Activated CD4-positive, alpha-beta memory T cell treated with anti-CD3 and anti-CD28 coated beads for 36 hours (primary cell): Measurements from ENCODE around the gene AK2. TPM values are rescaled to one million over a fixed set of nuclear protein-coding genes. Genes with fewer than 3 reads are reported as not detected.
A peak's percentile ranks its signal among the peaks of the same experiment; 100 is the strongest.

Source experiments
- CTCF ChIA-PET: fragments of 350-600 bp; sonication (Branson Sonifier 250); formaldehyde crosslinking; loops from one replicate; lab custom pipeline; 2021; ENCODE audit warnings: antibody characterized with exemption, inconsistent platforms; lab: Charles Lee
- POLR2A ChIA-PET: fragments of 350-600 bp; sonication (Branson Sonifier 250); formaldehyde crosslinking; loops from one replicate; lab custom pipeline; 2021; ENCODE audit warnings: antibody characterized with exemption; lab: Charles Lee
- DNase-seq: peaks from one replicate; pipeline ENCODE4 v3.0.0-alpha.2; 2020
- H3K27ac Mint-ChIP-seq: one replicate; pipeline ENCODE4 v1.8.0; 2021; ENCODE audit warnings: mixed read lengths
- H3K27me3 Mint-ChIP-seq: one replicate; pipeline ENCODE4 v1.8.0; 2021; ENCODE audit warnings: mixed read lengths
- H3K36me3 Mint-ChIP-seq: one replicate; pipeline ENCODE4 v1.8.0; 2021; ENCODE audit warnings: mixed read lengths
- H3K4me1 Mint-ChIP-seq: one replicate; pipeline ENCODE4 v1.8.0; 2021; ENCODE audit warnings: low read depth, mixed read lengths
- H3K4me3 Mint-ChIP-seq: one replicate; pipeline ENCODE4 v1.8.0; 2021; ENCODE audit warnings: mild to moderate bottlenecking, mixed read lengths
- H3K9me3 Mint-ChIP-seq: one replicate; pipeline ENCODE4 v1.8.0; 2021; ENCODE audit warnings: mixed read lengths
- intact Hi-C: fragments of 100-400 bp; cut with micrococcal nuclease; formaldehyde crosslinking; loops from one replicate; pipeline ENCODE4 v1.15.1; 2023
- total RNA-seq, 2 experiments: library from RNA; stranded (reverse); gene quantifications; one replicate each; pipeline ENCODE4 v1.2.3, GENCODE V29; 2021

AK2 gene
- total RNA-seq, 2 experiments from 2014 or later = 325 to 328 TPM

DNA sequence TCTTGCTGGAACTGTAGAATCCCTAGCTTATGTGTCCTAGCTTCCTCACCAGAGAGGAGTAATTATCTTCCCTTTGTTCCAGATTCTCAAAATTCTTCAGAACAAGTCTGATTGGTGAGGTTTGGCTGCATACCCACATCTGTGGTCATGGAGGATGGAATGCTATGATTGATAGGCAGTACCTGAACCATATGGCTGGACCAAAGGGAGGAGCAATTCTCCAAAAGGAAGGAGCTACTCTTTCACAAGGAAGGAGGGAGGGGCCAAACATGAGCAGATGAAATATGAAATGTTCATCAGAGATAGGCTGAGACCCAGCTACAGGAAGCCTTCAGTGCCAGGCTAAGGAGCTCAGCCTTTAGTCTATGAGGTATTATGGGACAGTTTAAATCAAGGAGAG is 67.1 kb downstream of the AK2 start:
- intact Hi-C loops = loop anchor here (2.0 kb wide), 1 partner anchor 55 kb away; no protein-coding TSS in a partner anchor
- CTCF ChIA-PET = interaction anchor here (1.7 kb wide), 1 partner anchor 15 kb away, joined by 3 read pairs; no protein-coding TSS in a partner anchor
- H3K4me3 Mint-ChIP-seq = no peak overlapping the region

DNA sequence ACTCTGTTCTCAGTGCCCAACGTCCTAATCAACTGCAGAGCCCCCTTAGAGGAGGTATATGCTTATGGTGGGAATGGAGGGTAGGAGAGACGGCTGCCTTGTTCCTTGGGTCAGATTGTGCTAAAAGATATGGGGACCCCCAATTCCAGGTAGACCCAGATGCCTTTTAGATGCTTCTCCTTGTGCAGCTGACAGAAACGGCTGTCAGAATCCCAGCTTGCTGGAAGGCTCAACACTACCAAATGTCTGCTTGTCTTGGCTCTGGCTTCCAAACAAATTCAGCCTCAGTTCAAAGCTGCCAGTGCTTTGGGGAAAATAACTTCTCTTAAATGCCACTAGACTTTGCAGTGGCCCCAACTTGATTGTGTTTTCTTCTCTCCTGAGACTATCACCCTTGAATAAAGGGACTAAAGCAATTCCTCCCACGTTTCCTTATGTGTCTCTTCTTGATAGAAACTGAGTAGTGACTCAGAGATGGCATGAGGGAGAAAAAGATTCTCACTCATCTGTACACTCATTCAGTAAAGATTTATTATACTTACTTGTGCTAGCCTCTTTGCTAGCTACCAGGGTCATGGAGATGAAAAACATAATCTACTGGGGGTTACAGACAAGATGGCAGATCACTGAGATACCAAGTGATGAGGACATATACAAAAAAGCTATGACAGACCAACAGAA is 68.7 kb downstream of the AK2 start:
- H3K27me3 Mint-ChIP-seq = peaks cover 22% of the 10 kb centered on the region
- no peak for DNase-seq
- H3K27ac Mint-ChIP-seq = peak overlapping the region; percentile 82
- H3K4me1 Mint-ChIP-seq = peaks cover 53% of the 10 kb centered on the region
- ChIA-PET CTCF (interaction anchor here (1.1 to 1.7 kb wide), 3 partner anchors 17 to 76 kb away, joined by 3 to 4 read pairs (median 3); no protein-coding TSS in a partner anchor), POLR2A (interaction anchor here (1.1 to 1.9 kb wide), 2 partner anchors 13 to 21 kb away, joined by 5 to 16 read pairs; no protein-coding TSS in a partner anchor)
- no peak overlapping the region for H3K4me3 Mint-ChIP-seq
- peaks cover 9% of the 10 kb centered on the region for H3K36me3 Mint-ChIP-seq
- H3K9me3 Mint-ChIP-seq = no peaks in the 10 kb centered on the region
- intact Hi-C loops = loop anchor here (1.0 to 2.0 kb wide), 2 partner anchors 13 to 57 kb away; no protein-coding TSS in a partner anchor

More for the DNA sequence above, 67.1 kb downstream of the AK2 start:
- H3K27ac Mint-ChIP-seq = no peak overlapping the region
- POLR2A ChIA-PET = interaction anchor here (0.6 to 2.9 kb wide), 3 partner anchors 11 to 55 kb away, joined by 3 to 14 read pairs (median 6); no protein-coding TSS in a partner anchor
- no peak for DNase-seq
- H3K9me3 Mint-ChIP-seq = no peaks in the 10 kb centered on the region
- peaks cover 50% of the 10 kb centered on the region for H3K4me1 Mint-ChIP-seq
- H3K36me3 Mint-ChIP-seq = peaks cover 5% of the 10 kb centered on the region
- peaks cover 22% of the 10 kb centered on the region for H3K27me3 Mint-ChIP-seq

DNA sequence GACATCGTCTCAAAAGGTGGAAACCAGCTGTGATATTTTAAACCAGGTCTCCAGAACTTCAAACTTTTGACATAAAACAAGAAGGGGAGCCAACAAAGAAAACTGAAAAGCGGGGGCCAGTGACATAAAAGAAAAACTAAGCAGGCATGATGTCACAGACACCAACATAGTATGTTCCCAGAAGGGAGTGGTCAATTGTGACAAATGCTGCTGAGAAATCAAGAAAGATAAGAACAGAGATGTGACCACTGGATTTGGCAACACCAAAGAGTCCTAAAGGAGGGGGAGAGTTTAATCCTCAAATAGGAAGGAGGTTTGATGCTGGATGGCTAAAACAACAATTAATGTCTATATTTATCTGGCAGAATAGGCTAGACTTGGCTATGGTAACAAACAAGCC is 69.8 kb downstream of the AK2 start:
- Mint-ChIP-seq H3K9me3 (no peaks in the 10 kb centered on the region), H3K4me3 (no peak overlapping the region), H3K27ac (peak overlapping the region; percentile 53), H3K27me3 (peaks cover 13% of the 10 kb centered on the region), H3K36me3 (peaks cover 11% of the 10 kb centered on the region), H3K4me1 (peaks cover 57% of the 10 kb centered on the region)
- intact Hi-C loops = no loop called here
- ChIA-PET CTCF (interaction anchor here (4.0 kb wide), 1 partner anchor 89 kb away, joined by 17 read pairs; no protein-coding TSS in a partner anchor), POLR2A (no interaction called here)
- DNase-seq = no peak

DNA sequence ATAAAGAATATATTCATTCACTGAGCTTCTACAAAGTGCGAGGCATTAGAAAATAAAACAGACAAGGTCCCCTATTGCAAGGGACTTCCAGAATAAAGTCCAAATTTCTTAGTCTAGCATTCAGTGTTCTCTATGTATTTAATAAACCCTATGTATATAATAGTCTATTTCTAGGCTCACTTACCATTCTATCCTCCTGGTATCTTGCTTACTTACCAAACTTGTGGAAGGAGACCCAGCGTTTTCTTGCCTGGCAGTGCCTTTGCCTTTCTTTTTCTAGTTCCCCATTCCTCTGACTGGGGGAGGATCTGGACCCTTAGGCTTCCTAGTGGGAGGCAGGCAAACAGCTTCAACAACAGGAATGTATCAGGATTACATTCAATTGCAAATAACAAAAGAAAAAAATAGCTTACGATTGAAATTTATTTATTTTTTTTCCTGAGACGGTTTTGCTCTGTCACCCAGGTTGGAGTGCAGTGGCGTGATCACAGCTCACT is 71.4 kb downstream of the AK2 start:
- Mint-ChIP-seq H3K4me3 (peak overlapping the region; percentile 77), H3K4me1 (peaks cover 58% of the 10 kb centered on the region), H3K27me3 (no peaks in the 10 kb centered on the region), H3K9me3 (no peaks in the 10 kb centered on the region), H3K27ac (peak overlapping the region; percentile 80), H3K36me3 (peaks cover 11% of the 10 kb centered on the region)
- no peak for DNase-seq
- intact Hi-C loops = no loop called here
- POLR2A ChIA-PET = interaction anchor here (1.1 to 3.4 kb wide), 9 partner anchors 16 to 162 kb away, joined by 3 to 39 read pairs (median 12); no protein-coding TSS in a partner anchor
- CTCF ChIA-PET = interaction anchor here (0.6 to 4.0 kb wide), 3 partner anchors 15 to 113 kb away, joined by 3 to 17 read pairs (median 5); no protein-coding TSS in a partner anchor

DNA sequence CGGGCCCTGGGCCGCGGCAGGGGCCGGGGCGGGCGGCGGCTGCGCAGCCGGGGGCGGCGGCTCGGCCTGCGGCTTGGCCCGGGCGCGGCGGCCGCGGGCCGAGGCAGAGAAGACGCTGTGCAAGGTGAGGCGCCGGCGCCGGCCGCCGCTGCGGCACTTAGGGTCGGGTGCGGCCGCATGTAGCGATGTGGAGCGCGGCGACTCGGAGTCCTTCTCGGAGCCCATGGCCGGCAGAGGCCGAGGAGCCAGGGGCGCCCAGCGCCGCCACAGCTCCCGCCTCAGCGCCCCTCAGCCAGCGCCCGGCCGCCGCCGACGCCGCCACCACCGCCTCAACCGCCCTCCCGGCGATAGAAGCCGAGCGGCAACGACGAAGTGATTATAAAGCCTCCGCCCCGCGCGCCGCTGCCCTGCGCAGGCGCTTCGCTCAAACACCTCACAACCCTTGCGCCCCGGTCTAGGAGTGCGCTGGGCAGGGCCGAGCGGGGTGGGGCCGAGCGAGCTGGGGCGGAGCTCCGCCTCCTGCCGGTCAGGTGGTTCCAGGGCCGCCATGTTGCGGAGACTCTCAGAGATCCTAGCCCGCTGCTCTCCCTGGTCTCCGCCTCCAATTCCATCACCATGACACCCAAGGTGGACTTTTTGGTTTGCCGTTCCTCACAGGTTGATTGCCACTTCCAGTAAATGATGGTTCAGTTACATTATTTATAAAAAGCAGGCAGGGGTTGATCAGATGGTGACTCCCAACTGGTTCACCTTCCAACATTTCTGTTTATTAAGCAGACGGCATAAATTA is 72.0 kb downstream of the AK2 start, which contains the start of gene RNF19B:
RNF19B (minus strand) TSS at position 349 of the 790 bp plus-strand sequence; CDS start at position 225, 124 bp downstream.
- Mint-ChIP-seq H3K27me3 (no peaks in the 10 kb centered on the region), H3K4me3 (peak within 1 kb of the TSS; percentile 83), H3K9me3 (no peaks in the 10 kb centered on the region), H3K27ac (peak within 1 kb of the TSS; percentile 80), H3K36me3 (peaks cover 11% of the 10 kb centered on the region), H3K4me1 (peaks cover 61% of the 10 kb centered on the region)
- intact Hi-C loops = loop anchor here (1.0 kb wide), 3 partner anchors 17 to 147 kb away; partner anchors contain the start of genes S100PBP and YARS1
- DNase-seq = peak; percentile 98
- ChIA-PET POLR2A (interaction anchor here (0.8 to 3.4 kb wide), 12 partner anchors 16 to 163 kb away, joined by 3 to 39 read pairs (median 9); no protein-coding TSS in a partner anchor), CTCF (interaction anchor here (0.6 to 4.0 kb wide), 5 partner anchors 16 to 162 kb away, joined by 3 to 17 read pairs (median 4); no protein-coding TSS in a partner anchor)

DNA sequence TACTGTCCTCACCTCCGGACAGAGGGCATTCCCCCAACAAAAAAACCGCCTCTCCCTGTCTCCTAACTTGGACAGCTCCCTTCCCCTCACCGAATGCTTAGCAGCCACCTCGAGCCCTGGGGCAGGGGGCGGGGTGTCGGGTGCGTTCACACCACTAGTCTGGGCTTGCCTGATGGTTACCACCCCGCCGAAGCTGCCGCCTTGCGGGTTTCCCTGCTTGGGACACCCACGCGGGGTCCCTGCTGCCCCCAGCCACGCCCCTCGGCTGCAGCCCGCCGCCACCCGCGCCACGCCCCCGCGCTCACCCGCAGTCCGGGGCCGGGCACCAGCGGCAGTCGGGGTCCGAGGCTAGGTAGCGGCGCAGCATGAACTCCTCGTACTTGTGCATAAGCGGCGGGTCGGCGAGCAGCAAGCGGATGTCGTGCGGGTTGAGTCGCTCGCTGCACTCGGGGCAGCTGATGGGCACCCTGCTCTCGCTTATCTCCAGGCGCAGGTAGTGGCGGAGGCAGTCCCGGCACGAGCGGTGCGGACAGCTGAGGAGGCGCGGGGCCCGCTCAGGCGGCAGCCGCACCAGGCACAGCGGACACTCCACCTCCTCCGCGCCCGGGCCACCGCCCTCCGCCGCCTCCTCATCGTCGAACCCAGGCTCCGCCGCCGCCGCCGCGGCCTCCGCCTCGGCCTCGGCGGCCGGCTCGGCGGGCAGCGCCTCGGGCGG is 72.8 kb downstream of the AK2 start:
- H3K27ac Mint-ChIP-seq = peak overlapping the region; percentile 76
- intact Hi-C loops = loop anchor here (1.0 kb wide), 3 partner anchors 17 to 147 kb away; partner anchors contain the start of genes S100PBP and YARS1
- DNase-seq = peak; percentile 75
- no peaks in the 10 kb centered on the region for H3K27me3 Mint-ChIP-seq
- no peaks in the 10 kb centered on the region for H3K9me3 Mint-ChIP-seq
- ChIA-PET CTCF (interaction anchor here (0.5 to 4.0 kb wide), 5 partner anchors 17 to 163 kb away, joined by 3 to 17 read pairs (median 4); no protein-coding TSS in a partner anchor), POLR2A (interaction anchor here (0.7 to 3.4 kb wide), 16 partner anchors 11 to 164 kb away, joined by 3 to 39 read pairs (median 6); no protein-coding TSS in a partner anchor)
- peaks cover 63% of the 10 kb centered on the region for H3K4me1 Mint-ChIP-seq
- H3K36me3 Mint-ChIP-seq = peaks cover 11% of the 10 kb centered on the region
- peak overlapping the region; percentile 83 for H3K4me3 Mint-ChIP-seq

DNA sequence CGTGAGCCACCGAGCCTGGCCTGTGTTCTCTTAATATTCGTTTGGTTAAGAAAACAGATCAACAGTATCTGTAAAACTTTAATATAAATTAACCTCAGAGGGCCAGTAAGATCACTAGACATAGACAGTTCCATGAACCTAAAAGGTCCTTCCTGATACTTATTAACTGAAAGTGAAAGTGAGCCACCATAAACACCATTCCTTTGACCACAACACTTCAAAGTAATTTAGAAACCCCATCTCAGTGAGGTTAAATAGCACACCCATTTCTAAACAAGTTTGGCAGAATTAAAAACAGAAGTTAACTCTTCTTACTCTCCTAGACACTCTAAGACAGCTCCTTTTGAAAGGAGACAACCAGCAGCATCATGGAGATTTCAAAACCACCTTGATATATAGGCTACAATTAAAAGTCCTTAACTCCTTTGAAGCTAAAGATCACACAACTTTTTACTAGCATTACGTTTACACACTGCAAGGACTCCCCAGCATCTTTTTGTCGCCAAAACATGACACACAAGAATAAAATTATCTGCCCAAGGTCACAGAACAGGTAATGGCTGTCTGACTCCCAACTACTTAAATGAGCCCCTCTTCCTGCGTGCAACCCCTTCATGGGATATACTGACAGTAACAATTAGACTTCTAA is 74.3 kb downstream of the AK2 start:
- H3K4me3 Mint-ChIP-seq = peak overlapping the region; percentile 83
- H3K27me3 Mint-ChIP-seq = no peaks in the 10 kb centered on the region
- intact Hi-C loops = no loop called here
- peaks cover 13% of the 10 kb centered on the region for H3K36me3 Mint-ChIP-seq
- no peaks in the 10 kb centered on the region for H3K9me3 Mint-ChIP-seq
- POLR2A ChIA-PET = interaction anchor here (0.6 to 3.4 kb wide), 5 partner anchors 19 to 63 kb away, joined by 3 to 22 read pairs (median 3); no protein-coding TSS in a partner anchor
- CTCF ChIA-PET = interaction anchor here (0.7 to 1.5 kb wide), 5 partner anchors 19 to 92 kb away, joined by 3 to 4 read pairs (median 3); no protein-coding TSS in a partner anchor
- DNase-seq = no peak
- H3K27ac Mint-ChIP-seq = peak overlapping the region; percentile 73
- peaks cover 63% of the 10 kb centered on the region for H3K4me1 Mint-ChIP-seq

DNA sequence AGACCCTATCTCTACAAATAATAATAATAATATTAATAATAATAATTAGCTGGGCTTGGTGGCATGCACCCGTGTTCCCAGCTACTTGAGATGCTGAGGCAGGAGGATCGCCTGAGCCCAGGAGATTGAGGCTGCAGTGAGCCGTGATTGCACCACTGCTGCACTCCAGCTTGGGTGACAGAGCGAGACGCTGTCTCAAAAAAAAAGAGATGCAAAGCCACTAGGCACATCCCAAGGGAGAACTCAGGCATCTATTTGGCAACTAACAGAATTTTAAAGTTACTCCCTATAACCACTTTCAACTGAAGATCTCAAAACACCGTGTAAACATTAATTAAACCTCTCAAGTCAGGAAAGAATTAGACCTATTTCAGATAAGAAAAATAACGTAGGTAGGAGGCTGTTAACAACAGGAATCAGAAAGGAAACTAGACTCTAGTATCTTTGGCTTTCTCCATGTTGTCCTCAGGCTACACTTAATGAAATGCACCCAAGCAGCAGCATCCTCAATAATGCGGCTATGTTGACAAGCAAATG is 75.8 kb downstream of the AK2 start:
- Mint-ChIP-seq H3K4me1 (peaks cover 61% of the 10 kb centered on the region), H3K27me3 (no peaks in the 10 kb centered on the region), H3K36me3 (peaks cover 13% of the 10 kb centered on the region), H3K9me3 (no peaks in the 10 kb centered on the region), H3K4me3 (no peak overlapping the region), H3K27ac (peak overlapping the region; percentile 4)
- ChIA-PET POLR2A (interaction anchor here (0.6 to 1.0 kb wide), 2 partner anchors 8 to 20 kb away, joined by 3 to 5 read pairs; no protein-coding TSS in a partner anchor), CTCF (interaction anchor here (0.6 to 1.3 kb wide), 2 partner anchors 23 to 57 kb away, joined by 3 read pairs; no protein-coding TSS in a partner anchor)
- DNase-seq = no peak
- intact Hi-C loops = no loop called here

DNA sequence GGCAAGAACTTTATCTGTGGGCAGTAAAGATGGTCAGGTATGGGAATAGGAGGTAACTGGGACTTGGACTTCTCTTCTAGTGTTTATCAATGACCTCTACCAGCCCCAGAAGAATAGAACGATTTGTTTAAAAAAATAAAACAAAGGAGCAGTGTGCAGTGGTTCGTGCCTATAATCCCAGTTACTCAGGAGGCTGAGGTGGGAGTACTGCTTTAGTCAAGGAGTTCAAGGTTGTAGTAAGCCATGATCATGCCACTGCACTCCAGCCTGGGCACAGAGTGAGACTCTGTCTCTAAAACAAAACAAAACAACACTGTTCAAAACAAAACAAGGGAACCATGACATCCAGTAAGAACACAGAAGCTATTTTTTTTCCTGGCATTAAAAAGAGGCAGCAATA is 76.3 kb downstream of the AK2 start:
- H3K9me3 Mint-ChIP-seq = no peaks in the 10 kb centered on the region
- no peaks in the 10 kb centered on the region for H3K27me3 Mint-ChIP-seq
- DNase-seq = no peak
- POLR2A ChIA-PET = no interaction called here
- no peak overlapping the region for H3K27ac Mint-ChIP-seq
- peaks cover 64% of the 10 kb centered on the region for H3K4me1 Mint-ChIP-seq
- intact Hi-C loops = no loop called here
- H3K36me3 Mint-ChIP-seq = peaks cover 13% of the 10 kb centered on the region
- CTCF ChIA-PET = interaction anchor here (0.6 kb wide), 1 partner anchor 57 kb away, joined by 3 read pairs; no protein-coding TSS in a partner anchor
- no peak overlapping the region for H3K4me3 Mint-ChIP-seq

DNA sequence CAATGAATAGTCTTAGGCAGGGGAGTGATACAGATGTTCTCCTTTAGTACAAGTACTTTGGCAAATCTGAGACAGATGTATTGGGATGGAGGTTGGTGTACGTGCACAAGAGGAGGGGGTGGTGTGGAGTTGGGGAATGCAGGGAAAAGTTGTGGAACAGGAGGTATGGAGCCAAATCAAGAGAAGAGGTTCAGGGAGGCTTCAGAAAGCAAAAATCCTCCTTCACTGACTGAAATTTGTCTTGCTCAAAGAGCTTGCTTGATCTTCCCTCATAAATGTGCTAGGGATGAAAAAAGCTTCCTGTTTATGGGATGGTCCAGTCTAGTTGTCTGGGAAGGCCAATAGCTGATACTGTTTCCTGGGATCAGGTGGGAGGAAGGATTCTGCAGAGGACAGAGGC is 77.9 kb downstream of the AK2 start:
- POLR2A ChIA-PET = interaction anchor here (0.9 to 1.1 kb wide), 3 partner anchors 26 to 72 kb away, joined by 3 to 6 read pairs (median 3); no protein-coding TSS in a partner anchor
- intact Hi-C loops = no loop called here
- H3K9me3 Mint-ChIP-seq = no peaks in the 10 kb centered on the region
- H3K36me3 Mint-ChIP-seq = peaks cover 13% of the 10 kb centered on the region
- peak overlapping the region; percentile 15 for H3K27ac Mint-ChIP-seq
- no peak for DNase-seq
- CTCF ChIA-PET = interaction anchor here (0.8 to 2.0 kb wide), 2 partner anchors 26 to 82 kb away, joined by 3 to 4 read pairs; no protein-coding TSS in a partner anchor
- H3K4me1 Mint-ChIP-seq = peaks cover 71% of the 10 kb centered on the region
- H3K4me3 Mint-ChIP-seq = no peak overlapping the region
- H3K27me3 Mint-ChIP-seq = no peaks in the 10 kb centered on the region
